Coronary artery (tissue), 2 donors: ENCODE results near the gene SCN5A.

Experiments used
- DNase-seq: peaks from one replicate; pipeline ENCODE4 v3.0.0-alpha.2; 2017; ENCODE audit warnings: low spot score
- H3K27ac ChIP-seq, 2 donors: fragments of 200-600 bp; sonication (generic); one replicate each; pipeline ENCODE4 v1.5.1; 2016 to 2019
- H3K4me3 ChIP-seq: fragments of 200-600 bp; sonication (generic); 2 replicates; pipeline ENCODE4 v1.5.1; 2016; ENCODE audit warnings: mild to moderate bottlenecking, moderate library complexity
- CTCF ChIP-seq: fragments of 200-600 bp; sonication (generic); IDR thresholded peaks from one replicate; pipeline ENCODE4 v1.5.1; 2019; ENCODE audit warnings: antibody characterized with exemption

SCN5A gene

GRCh38 chr3:38626171-38626570 is 23.3 kb downstream of the SCN5A start:
- Histone ChIP-seq H3K4me3 (no peak overlapping the region), H3K27ac (no peak overlapping the region)
- TF ChIP-seq CTCF: no peak
- DNase-seq: no peak

- TF ChIP-seq CTCF: no peak
- no peak for DNase-seq
- Histone ChIP-seq H3K27ac (no peak overlapping the region), H3K4me3 (no peak overlapping the region)
These were observed 25.9 kb downstream of the SCN5A start for GRCh38 chr3:38623539-38623938.

GRCh38 chr3:38622336-38622735 is 27.2 kb downstream of the SCN5A start:
- DNase-seq: no peak
- no peak overlapping the region for H3K4me3 ChIP-seq
- TF ChIP-seq CTCF: no peak

GRCh38 chr3:38620236-38620635 is 29.3 kb downstream of the SCN5A start:
- no peak for DNase-seq
- H3K27ac ChIP-seq: no peak overlapping the region
- H3K4me3 ChIP-seq: no peak overlapping the region
- no peak for TF ChIP-seq CTCF

More at GRCh38 chr3:38622336-38622735, 27.2 kb downstream of the SCN5A start:
- no peak overlapping the region for H3K27ac ChIP-seq

- TF ChIP-seq CTCF: no peak
- DNase-seq: no peak
- H3K27ac ChIP-seq: no peak overlapping the region
- H3K4me3 ChIP-seq: no peak overlapping the region
These were observed 31.1 kb downstream of the SCN5A start for GRCh38 chr3:38618343-38618742.

- DNase-seq: no peak
- H3K4me3 ChIP-seq: no peak overlapping the region
- TF ChIP-seq CTCF: no peak
- H3K27ac ChIP-seq: no peak overlapping the region
These were observed 31.9 kb downstream of the SCN5A start for GRCh38 chr3:38617586-38617985.

GRCh38 chr3:38617137-38617536 is 32.4 kb downstream of the SCN5A start:
- Histone ChIP-seq H3K4me3 (no peak overlapping the region), H3K27ac (no peak overlapping the region)
- no peak for DNase-seq
- no peak for TF ChIP-seq CTCF
